Measurements from ENCODE around the gene GRAMD2B. TPM values are rescaled to one million over a fixed set of nuclear protein-coding genes. Genes with fewer than 3 reads are reported as not detected.

GRAMD2B gene
- total RNA-seq, 1 donor from 2014 or later, result 11.0 TPM

- H3K4me1 Mint-ChIP-seq, result peaks cover 4% of the 10 kb centered on the region
- Histone ChIP-seq H4K20me1 (ENCODE audit: low read depth) (no peaks in the 10 kb centered on the region), H3K9me3 (ENCODE audit: low read depth) (no peaks in the 10 kb centered on the region), H3K4me1 (no peaks in the 10 kb centered on the region), H3K36me3 (no peaks in the 10 kb centered on the region), H3K9ac (no peak overlapping the region), H2AFZ (replicated peaks) (no peak overlapping the region), H3K4me3 (no peak overlapping the region), H3K27me3 (no peaks in the 10 kb centered on the region), H3K4me2 (no peak overlapping the region), H3K79me2 (ENCODE audit: low read depth) (no peaks in the 10 kb centered on the region), H3F3A (ENCODE audit: low read depth) (no peaks in the 10 kb centered on the region), H3K27ac (no peak overlapping the region)
- no peak overlapping the region for H3K27ac Mint-ChIP-seq
- no peak overlapping the region for H3K4me3 Mint-ChIP-seq
- H3K9me3 Mint-ChIP-seq, result peaks cover 2% of the 10 kb centered on the region
- TF ChIP-seq CTCF (IDR thresholded peaks at IDR 0.05) (no peak), EZH2 (IDR thresholded peaks at IDR 0.05) (no peak), EZH2phosphoT487 (IDR thresholded peaks at IDR 0.05) (no peak)
- no peak for DNase-seq (ENCODE audit: low spot score)
- peaks cover 3% of the 10 kb centered on the region for H3K27me3 Mint-ChIP-seq (ENCODE audit: insufficient read depth, low read depth)
- H3K36me3 Mint-ChIP-seq, result no peaks in the 10 kb centered on the region
These were observed 32.1 kb downstream of the GRAMD2B start for GRCh38 chr5:126455264-126455663.

- H3K36me3 ChIP-seq, result no peaks in the 10 kb centered on the region
- H4K20me1 ChIP-seq (ENCODE audit: low read depth), result no peaks in the 10 kb centered on the region
- no peak overlapping the region for H3K27ac ChIP-seq
- H2AFZ ChIP-seq (replicated peaks), result no peak overlapping the region
- DNase-seq (ENCODE audit: low spot score), result no peak
- no peak overlapping the region for H3K27ac Mint-ChIP-seq
- no peaks in the 10 kb centered on the region for H3K79me2 ChIP-seq (ENCODE audit: low read depth)
- peaks cover 3% of the 10 kb centered on the region for H3K27me3 Mint-ChIP-seq (ENCODE audit: insufficient read depth, low read depth)
- TF ChIP-seq EZH2 (IDR thresholded peaks at IDR 0.05), result no peak
- TF ChIP-seq CTCF (IDR thresholded peaks at IDR 0.05), result no peak
- TF ChIP-seq EZH2phosphoT487 (IDR thresholded peaks at IDR 0.05), result no peak
- H3K4me3 ChIP-seq, result no peak overlapping the region
- peaks cover 2% of the 10 kb centered on the region for H3K9me3 Mint-ChIP-seq
- no peaks in the 10 kb centered on the region for H3K4me1 ChIP-seq
- H3K27me3 ChIP-seq, result no peaks in the 10 kb centered on the region
- H3F3A ChIP-seq (ENCODE audit: low read depth), result no peaks in the 10 kb centered on the region
- no peaks in the 10 kb centered on the region for H3K36me3 Mint-ChIP-seq
- no peak overlapping the region for H3K4me2 ChIP-seq
- H3K4me1 Mint-ChIP-seq, result no peaks in the 10 kb centered on the region
- H3K9me3 ChIP-seq (ENCODE audit: low read depth), result no peaks in the 10 kb centered on the region
- H3K9ac ChIP-seq, result no peak overlapping the region
- no peak overlapping the region for H3K4me3 Mint-ChIP-seq
These were observed 32.5 kb downstream of the GRAMD2B start for GRCh38 chr5:126455728-126456127.

GRCh38 chr5:126456217-126456820 lies 33.1 kb downstream of the GRAMD2B start:
- Histone ChIP-seq H3K79me2 (ENCODE audit: low read depth) (no peaks in the 10 kb centered on the region), H3K4me2 (no peak overlapping the region), H3K4me1 (no peaks in the 10 kb centered on the region), H2AFZ (replicated peaks) (no peak overlapping the region), H4K20me1 (ENCODE audit: low read depth) (no peaks in the 10 kb centered on the region), H3K27ac (no peak overlapping the region), H3K4me3 (no peak overlapping the region), H3K27me3 (no peaks in the 10 kb centered on the region), H3F3A (ENCODE audit: low read depth) (no peaks in the 10 kb centered on the region), H3K9me3 (ENCODE audit: low read depth) (no peaks in the 10 kb centered on the region), H3K9ac (no peak overlapping the region), H3K36me3 (no peaks in the 10 kb centered on the region)
- H3K4me3 Mint-ChIP-seq, result no peak overlapping the region
- no peaks in the 10 kb centered on the region for H3K36me3 Mint-ChIP-seq
- no peak for DNase-seq (ENCODE audit: low spot score)
- TF ChIP-seq EZH2 (IDR thresholded peaks at IDR 0.05) (no peak), CTCF (IDR thresholded peaks at IDR 0.05) (no peak), EZH2phosphoT487 (IDR thresholded peaks at IDR 0.05) (no peak)
- H3K4me1 Mint-ChIP-seq, result no peaks in the 10 kb centered on the region
- no peak overlapping the region for H3K27ac Mint-ChIP-seq
- H3K27me3 Mint-ChIP-seq (ENCODE audit: insufficient read depth, low read depth), result peaks cover 3% of the 10 kb centered on the region
- peaks cover 2% of the 10 kb centered on the region for H3K9me3 Mint-ChIP-seq
